HepG2 (cell line): Measurements from ENCODE around the gene GPR37L1. TPM values are rescaled to one million over a fixed set of nuclear protein-coding genes. Genes with fewer than 3 reads are reported as not detected.

ENCODE experiments used
- ARID5B ChIP-seq: IDR thresholded peaks from 2 replicates; pipeline ENCODE4 v1.4.0; 2020; ENCODE audit warnings: mild to moderate bottlenecking, missing genetic modification reagents
- HDAC6 ChIP-seq: fragments of 200-600 bp; sonication (generic); IDR thresholded peaks from 2 replicates; pipeline ENCODE4 v1.7.0; 2017; ENCODE audit warnings: mild to moderate bottlenecking, antibody characterized with exemption, low read length, low read depth
- HNRNPL ChIP-seq: fragments of 200-400 bp; formaldehyde crosslinking; IDR thresholded peaks from 2 replicates; pipeline ENCODE4 v1.6.1; 2017; ENCODE audit warnings: mild to moderate bottlenecking, low read depth, low read length
- ONECUT2 ChIP-seq: sonication (generic); formaldehyde crosslinking; IDR thresholded peaks from 2 replicates; pipeline ENCODE4 v1.4.0; 2020; ENCODE audit warnings: missing genetic modification reagents
- PHF21A ChIP-seq: sonication (generic); formaldehyde crosslinking; IDR thresholded peaks from 2 replicates; pipeline ENCODE4 v1.5.0; 2020; ENCODE audit warnings: mild to moderate bottlenecking, missing genetic modification reagents
- ZFYVE20 ChIP-seq: sonication (generic); formaldehyde crosslinking; IDR thresholded peaks from 2 replicates; pipeline ENCODE4 v1.8.0; 2023; ENCODE audit warnings: low read depth, mild to moderate bottlenecking, moderate library complexity, missing genetic modification reagents, borderline replicate concordance
- ZNF207 ChIP-seq: fragments of 450-650 bp; IDR thresholded peaks from 2 replicates; pipeline ENCODE4 v1.6.1; 2016; ENCODE audit warnings: antibody characterized with exemption, borderline replicate concordance
- ZNF337 ChIP-seq: sonication (generic); formaldehyde crosslinking; IDR thresholded peaks from 2 replicates; pipeline ENCODE4 v1.5.1; 2020; ENCODE audit warnings: missing genetic modification reagents, low read depth, mild to moderate bottlenecking, borderline replicate concordance
- ZNF44 ChIP-seq: sonication (generic); formaldehyde crosslinking; IDR thresholded peaks from 2 replicates; pipeline ENCODE4 v1.5.1; 2020; ENCODE audit warnings: mild to moderate bottlenecking, missing genetic modification reagents
- ZNF569 ChIP-seq: sonication (generic); formaldehyde crosslinking; IDR thresholded peaks from 2 replicates; pipeline ENCODE4 v1.5.0; 2020; ENCODE audit warnings: mild to moderate bottlenecking, missing genetic modification reagents, moderate library complexity, borderline replicate concordance
- ZNF780A ChIP-seq: sonication (generic); formaldehyde crosslinking; IDR thresholded peaks from 2 replicates; pipeline ENCODE4 v1.8.0; 2022; ENCODE audit warnings: mild to moderate bottlenecking, missing genetic modification reagents, moderate library complexity
- polyA plus RNA-seq, 8 experiments: library from polyadenylated mRNA; depleted of rRNA in 3 of 8; stranded (reverse) in 7 of 8; unstranded in 1 of 8; fragments of >200 nt; fragmentation: Illumina TruSeq in 4 of 8; extraction: Trizol in 4 of 8; gene quantifications; 2 replicates each; pipeline versions ENCODE4 v1.2.1 to v1.2.3, GENCODE V29; 2011 to 2016; ENCODE audit warnings: low read depth in 4 of 8, missing spikeins in 1 of 8, mixed read lengths in 1 of 8; ENCODE audit not compliant: insufficient read depth in 1 of 8
- total RNA-seq, 5 experiments: library from RNA; depleted of rRNA; stranded (reverse); fragments of >200 nt; fragmentation: Illumina TruSeq; extraction: Trizol; gene quantifications; 2 replicates each; pipeline ENCODE4 v1.2.3, GENCODE V29; 2016; ENCODE audit warnings: low read depth in 1 of 5
- TF ChIP-seq, protein P1 (sequence below): IDR thresholded peaks from 2 replicates; pipeline ENCODE4 v1.6.1; 2018; ENCODE audit warnings: missing genetic modification reagents, mild to moderate bottlenecking, missing compliant biosample characterization
- TF ChIP-seq, protein P2 (sequence below): sonication (generic); formaldehyde crosslinking; IDR thresholded peaks from 2 replicates; pipeline ENCODE4 v1.4.0; 2020; ENCODE audit warnings: missing genetic modification reagents, borderline replicate concordance
- TF ChIP-seq, protein P3 (sequence below): IDR thresholded peaks from 2 replicates; pipeline ENCODE4 v1.6.1; 2012; ENCODE audit warnings: low read length, improper control_type of control experiment

Gene GPR37L1
- total and polyA plus RNA-seq, 2 of the 13 experiments (the other 11 are each of a cell fraction or from before 2014, with no cell fraction given): 0.13 TPM; not detected in 1

GRCh38 chr1:202084791-202085681 lies 37.7 kb upstream of the GPR37L1 start (continued):
- TF ChIP-seq ZFYVE20 (CRISPR knock-in tag) (no peak), PHF21A (CRISPR knock-in tag) (peak; percentile 64; the same call in 1 of the 2 replicates), ZNF780A (no peak), ZNF44 (no peak), HNRNPL (peak; percentile 99), HDAC6 (no peak), ZNF337 (CRISPR knock-in tag) (no peak), ZNF569 (CRISPR knock-in tag) (no peak), ZNF207 (no peak), ONECUT2 (CRISPR knock-in tag) (no peak), ARID5B (CRISPR knock-in tag) (peak; percentile 71)
- TF ChIP-seq, protein P1, sequence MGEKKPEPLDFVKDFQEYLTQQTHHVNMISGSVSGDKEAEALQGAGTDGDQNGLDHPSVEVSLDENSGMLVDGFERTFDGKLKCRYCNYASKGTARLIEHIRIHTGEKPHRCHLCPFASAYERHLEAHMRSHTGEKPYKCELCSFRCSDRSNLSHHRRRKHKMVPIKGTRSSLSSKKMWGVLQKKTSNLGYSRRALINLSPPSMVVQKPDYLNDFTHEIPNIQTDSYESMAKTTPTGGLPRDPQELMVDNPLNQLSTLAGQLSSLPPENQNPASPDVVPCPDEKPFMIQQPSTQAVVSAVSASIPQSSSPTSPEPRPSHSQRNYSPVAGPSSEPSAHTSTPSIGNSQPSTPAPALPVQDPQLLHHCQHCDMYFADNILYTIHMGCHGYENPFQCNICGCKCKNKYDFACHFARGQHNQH: peak; percentile 85
- TF ChIP-seq, protein P2, sequence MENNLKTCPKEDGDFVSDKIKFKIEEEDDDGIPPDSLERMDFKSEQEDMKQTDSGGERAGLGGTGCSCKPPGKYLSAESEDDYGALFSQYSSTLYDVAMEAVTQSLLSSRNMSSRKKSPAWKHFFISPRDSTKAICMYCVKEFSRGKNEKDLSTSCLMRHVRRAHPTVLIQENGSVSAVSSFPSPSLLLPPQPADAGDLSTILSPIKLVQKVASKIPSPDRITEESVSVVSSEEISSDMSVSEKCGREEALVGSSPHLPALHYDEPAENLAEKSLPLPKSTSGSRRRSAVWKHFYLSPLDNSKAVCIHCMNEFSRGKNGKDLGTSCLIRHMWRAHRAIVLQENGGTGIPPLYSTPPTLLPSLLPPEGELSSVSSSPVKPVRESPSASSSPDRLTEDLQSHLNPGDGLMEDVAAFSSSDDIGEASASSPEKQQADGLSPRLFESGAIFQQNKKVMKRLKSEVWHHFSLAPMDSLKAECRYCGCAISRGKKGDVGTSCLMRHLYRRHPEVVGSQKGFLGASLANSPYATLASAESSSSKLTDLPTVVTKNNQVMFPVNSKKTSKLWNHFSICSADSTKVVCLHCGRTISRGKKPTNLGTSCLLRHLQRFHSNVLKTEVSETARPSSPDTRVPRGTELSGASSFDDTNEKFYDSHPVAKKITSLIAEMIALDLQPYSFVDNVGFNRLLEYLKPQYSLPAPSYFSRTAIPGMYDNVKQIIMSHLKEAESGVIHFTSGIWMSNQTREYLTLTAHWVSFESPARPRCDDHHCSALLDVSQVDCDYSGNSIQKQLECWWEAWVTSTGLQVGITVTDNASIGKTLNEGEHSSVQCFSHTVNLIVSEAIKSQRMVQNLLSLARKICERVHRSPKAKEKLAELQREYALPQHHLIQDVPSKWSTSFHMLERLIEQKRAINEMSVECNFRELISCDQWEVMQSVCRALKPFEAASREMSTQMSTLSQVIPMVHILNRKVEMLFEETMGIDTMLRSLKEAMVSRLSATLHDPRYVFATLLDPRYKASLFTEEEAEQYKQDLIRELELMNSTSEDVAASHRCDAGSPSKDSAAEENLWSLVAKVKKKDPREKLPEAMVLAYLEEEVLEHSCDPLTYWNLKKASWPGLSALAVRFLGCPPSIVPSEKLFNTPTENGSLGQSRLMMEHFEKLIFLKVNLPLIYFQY: no peak; the same call in 1 of the 2 replicates
- TF ChIP-seq, protein P3, sequence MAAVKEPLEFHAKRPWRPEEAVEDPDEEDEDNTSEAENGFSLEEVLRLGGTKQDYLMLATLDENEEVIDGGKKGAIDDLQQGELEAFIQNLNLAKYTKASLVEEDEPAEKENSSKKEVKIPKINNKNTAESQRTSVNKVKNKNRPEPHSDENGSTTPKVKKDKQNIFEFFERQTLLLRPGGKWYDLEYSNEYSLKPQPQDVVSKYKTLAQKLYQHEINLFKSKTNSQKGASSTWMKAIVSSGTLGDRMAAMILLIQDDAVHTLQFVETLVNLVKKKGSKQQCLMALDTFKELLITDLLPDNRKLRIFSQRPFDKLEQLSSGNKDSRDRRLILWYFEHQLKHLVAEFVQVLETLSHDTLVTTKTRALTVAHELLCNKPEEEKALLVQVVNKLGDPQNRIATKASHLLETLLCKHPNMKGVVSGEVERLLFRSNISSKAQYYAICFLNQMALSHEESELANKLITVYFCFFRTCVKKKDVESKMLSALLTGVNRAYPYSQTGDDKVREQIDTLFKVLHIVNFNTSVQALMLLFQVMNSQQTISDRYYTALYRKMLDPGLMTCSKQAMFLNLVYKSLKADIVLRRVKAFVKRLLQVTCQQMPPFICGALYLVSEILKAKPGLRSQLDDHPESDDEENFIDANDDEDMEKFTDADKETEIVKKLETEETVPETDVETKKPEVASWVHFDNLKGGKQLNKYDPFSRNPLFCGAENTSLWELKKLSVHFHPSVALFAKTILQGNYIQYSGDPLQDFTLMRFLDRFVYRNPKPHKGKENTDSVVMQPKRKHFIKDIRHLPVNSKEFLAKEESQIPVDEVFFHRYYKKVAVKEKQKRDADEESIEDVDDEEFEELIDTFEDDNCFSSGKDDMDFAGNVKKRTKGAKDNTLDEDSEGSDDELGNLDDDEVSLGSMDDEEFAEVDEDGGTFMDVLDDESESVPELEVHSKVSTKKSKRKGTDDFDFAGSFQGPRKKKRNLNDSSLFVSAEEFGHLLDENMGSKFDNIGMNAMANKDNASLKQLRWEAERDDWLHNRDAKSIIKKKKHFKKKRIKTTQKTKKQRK: no peak
